Fibroblast of the aortic adventitia (primary cell): ENCODE results near the gene LRRC61. TPM values are rescaled to one million over a fixed set of nuclear protein-coding genes. Genes with fewer than 3 reads are reported as not detected.
"Not testable (repeated sequence)": the region's sequence is repeated elsewhere in the genome, so short reads cannot be mapped to it uniquely, and the experiment has no call there.

Experiments used
- DNase-seq: peaks from one replicate; pipeline ENCODE4 v3.0.0-alpha.2; 2010; ENCODE audit warnings: low read depth
- H3K4me3 ChIP-seq: 2 replicates; pipeline ENCODE4 v1.5.1; 2011; ENCODE audit warnings: low read depth, mild to moderate bottlenecking, control low read depth, low read length, moderate library complexity
- CTCF ChIP-seq: IDR thresholded peaks from 2 replicates; pipeline ENCODE4 v1.5.1; 2011; ENCODE audit warnings: mild to moderate bottlenecking, low read length, control low read depth, inconsistent platforms; ENCODE audit not compliant: insufficient read depth
- total RNA-seq: library from RNA; depleted of rRNA; stranded (reverse); fragments of >200 nt; gene quantifications from 2 replicates; pipeline ENCODE4 v1.2.3, GENCODE V29; 2012; ENCODE audit warnings: low replicate concordance

LRRC61 gene
- total RNA-seq, 1 donor, result 0.09 TPM

GRCh38 chr7:150383710-150384397 is 60.7 kb downstream of the LRRC61 start:
- DNase-seq, result no peak
- no peak for TF ChIP-seq CTCF
- no peak overlapping the region for H3K4me3 ChIP-seq

- TF ChIP-seq CTCF, result no peak
- H3K4me3 ChIP-seq, result no peak overlapping the region
- DNase-seq, result no peak
Observed at GRCh38 chr7:150384406-150385301, 61.5 kb downstream of the LRRC61 start.

- no peak for DNase-seq
- TF ChIP-seq CTCF, result no peak
- H3K4me3 ChIP-seq, result no peak overlapping the region
Observed at GRCh38 chr7:150385302-150385723, 62.2 kb downstream of the LRRC61 start.

- not testable (repeated sequence) for H3K4me3 ChIP-seq, DNase-seq
Observed at GRCh38 chr7:150385884-150386283, 62.7 kb downstream of the LRRC61 start.

Other genes with a start within 250 kb of the LRRC61 start
- 0.54 TPM in 1 of 2 replicates, not detected in the other for gene ACTR3C, start 190 bp downstream of the LRRC61 start, total RNA-seq
- gene RARRES2, start 18.3 kb downstream of the LRRC61 start, total RNA-seq, result 1.4 and 76.1 TPM in 2 replicates
- 33.6 and 40.5 TPM in 2 replicates for gene REPIN1, start 45.5 kb downstream of the LRRC61 start, total RNA-seq
- gene ZNF775, start 56.0 kb downstream of the LRRC61 start, total RNA-seq, result 2.8 and 4.4 TPM in 2 replicates
- 0.09 and 0.16 TPM in 2 replicates for gene GIMAP8, start 127.3 kb downstream of the LRRC61 start, total RNA-seq
- gene GIMAP7, start 191.5 kb downstream of the LRRC61 start, total RNA-seq, result not detected in 2 replicates
- 0.18 and 1.3 TPM in 2 replicates for gene GIMAP4, start 244.0 kb downstream of the LRRC61 start, total RNA-seq